ENCODE measurements around the gene AFF3. TPM values are rescaled to one million over a fixed set of nuclear protein-coding genes. Genes with fewer than 3 reads are reported as not detected.

Gene AFF3
- total RNA-seq, 2 donors from 2014 or later: 9.9 to 20.1 TPM

DNA sequence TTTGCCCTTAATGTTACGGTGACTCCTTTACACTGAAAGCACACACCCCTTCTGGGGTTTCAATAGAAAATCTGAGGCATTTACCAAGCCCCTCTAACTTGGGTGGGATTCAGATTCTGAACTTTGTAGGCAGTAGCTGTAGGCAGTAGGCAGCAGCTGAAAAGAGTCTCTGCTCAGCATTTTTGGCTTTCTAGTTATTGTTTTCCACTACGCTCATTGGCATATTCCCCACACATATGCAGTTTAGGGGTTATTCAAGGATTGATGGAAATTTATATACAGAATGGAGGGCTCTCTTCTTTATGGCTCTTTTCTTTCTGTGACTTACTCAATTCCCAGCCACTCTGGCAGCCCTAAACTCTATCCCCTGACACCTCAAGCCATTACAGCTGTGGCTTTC is 419.9 kb downstream of the AFF3 start:
- no peaks in the 10 kb centered on the region for H3K4me1 ChIP-seq (ENCODE audit: control insufficient read depth in 1 of 2, low read depth in 2 of 2)
- H3K36me3 ChIP-seq: no peaks in the 10 kb centered on the region
- no peaks in the 10 kb centered on the region for H3K27me3 ChIP-seq (replicated peaks; ENCODE audit: insufficient read depth)
- TF ChIP-seq, protein P1, sequence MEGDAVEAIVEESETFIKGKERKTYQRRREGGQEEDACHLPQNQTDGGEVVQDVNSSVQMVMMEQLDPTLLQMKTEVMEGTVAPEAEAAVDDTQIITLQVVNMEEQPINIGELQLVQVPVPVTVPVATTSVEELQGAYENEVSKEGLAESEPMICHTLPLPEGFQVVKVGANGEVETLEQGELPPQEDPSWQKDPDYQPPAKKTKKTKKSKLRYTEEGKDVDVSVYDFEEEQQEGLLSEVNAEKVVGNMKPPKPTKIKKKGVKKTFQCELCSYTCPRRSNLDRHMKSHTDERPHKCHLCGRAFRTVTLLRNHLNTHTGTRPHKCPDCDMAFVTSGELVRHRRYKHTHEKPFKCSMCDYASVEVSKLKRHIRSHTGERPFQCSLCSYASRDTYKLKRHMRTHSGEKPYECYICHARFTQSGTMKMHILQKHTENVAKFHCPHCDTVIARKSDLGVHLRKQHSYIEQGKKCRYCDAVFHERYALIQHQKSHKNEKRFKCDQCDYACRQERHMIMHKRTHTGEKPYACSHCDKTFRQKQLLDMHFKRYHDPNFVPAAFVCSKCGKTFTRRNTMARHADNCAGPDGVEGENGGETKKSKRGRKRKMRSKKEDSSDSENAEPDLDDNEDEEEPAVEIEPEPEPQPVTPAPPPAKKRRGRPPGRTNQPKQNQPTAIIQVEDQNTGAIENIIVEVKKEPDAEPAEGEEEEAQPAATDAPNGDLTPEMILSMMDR (IDR thresholded peaks at IDR 0.05): no peak
- ATAC-seq (ENCODE audit: insufficient number of reproducible peaks, low FRiP score, low read depth) (no peak), DNase-seq (ENCODE audit: low spot score) (no peak)
- H3K4me3 ChIP-seq: no peak overlapping the region
- peaks cover 6% of the 10 kb centered on the region for H3K9me3 ChIP-seq
- H3K27ac ChIP-seq: no peak overlapping the region

DNA sequence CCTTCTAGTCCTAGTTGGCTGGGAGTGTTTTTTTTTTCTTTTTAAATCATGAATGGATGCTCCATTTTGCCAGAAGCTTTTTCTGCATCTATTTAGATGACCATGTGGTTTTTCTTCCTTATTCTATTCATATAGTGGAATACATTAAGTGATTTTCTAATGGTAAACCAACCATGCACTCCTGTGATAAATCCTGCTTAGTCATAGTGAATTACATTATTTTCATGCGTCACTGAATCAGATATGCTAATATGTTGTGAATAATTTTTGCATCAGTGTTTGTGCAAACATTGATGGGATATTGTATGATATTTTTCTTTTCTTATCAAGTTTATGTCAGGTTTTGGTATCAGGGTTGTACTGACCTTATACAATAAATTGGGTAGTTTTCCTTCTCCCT is 423.3 kb downstream of the AFF3 start:
- no peaks in the 10 kb centered on the region for H3K27me3 ChIP-seq (replicated peaks; ENCODE audit: insufficient read depth)
- DNase-seq (ENCODE audit: low spot score): no peak
- H3K27ac ChIP-seq: no peak overlapping the region
- no peaks in the 10 kb centered on the region for H3K36me3 ChIP-seq
- TF ChIP-seq, protein P1 (IDR thresholded peaks at IDR 0.05): no peak
- H3K9me3 ChIP-seq: peaks cover 6% of the 10 kb centered on the region
- no peak for ATAC-seq (ENCODE audit: insufficient number of reproducible peaks, low FRiP score, low read depth)
- H3K4me3 ChIP-seq: no peak overlapping the region
- H3K4me1 ChIP-seq (ENCODE audit: control insufficient read depth in 1 of 2, low read depth in 2 of 2): no peaks in the 10 kb centered on the region

DNA sequence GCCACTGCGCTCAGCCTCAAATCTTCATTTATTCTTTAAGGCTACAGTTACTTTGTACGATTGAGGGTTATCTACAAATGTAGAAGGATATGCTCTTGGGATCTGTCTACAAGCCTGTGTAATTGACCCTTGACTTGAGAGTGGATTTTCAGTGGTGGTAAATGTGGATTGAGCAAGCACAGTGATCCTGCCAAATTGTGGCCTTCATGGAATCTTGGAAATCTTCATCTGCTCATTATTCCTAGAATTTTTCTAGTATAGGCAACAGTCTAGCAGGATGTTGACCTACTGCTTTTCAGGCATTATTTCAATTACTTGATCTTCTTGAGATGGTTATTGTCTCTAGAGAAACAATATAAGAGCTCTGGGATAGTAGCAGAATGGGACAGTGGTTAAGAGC is 426.4 kb downstream of the AFF3 start:
- TF ChIP-seq, protein P1 (IDR thresholded peaks at IDR 0.05): no peak
- Histone ChIP-seq H3K27ac (no peak overlapping the region), H3K4me1 (ENCODE audit: control insufficient read depth in 1 of 2, low read depth in 2 of 2) (peaks cover 4 to 12% of the 10 kb centered on the region in 2 donors), H3K27me3 (replicated peaks; ENCODE audit: insufficient read depth) (no peaks in the 10 kb centered on the region), H3K4me3 (no peak overlapping the region), H3K9me3 (no peaks in the 10 kb centered on the region), H3K36me3 (no peaks in the 10 kb centered on the region)
- DNase-seq (ENCODE audit: low spot score) (no peak), ATAC-seq (ENCODE audit: insufficient number of reproducible peaks, low FRiP score, low read depth) (no peak)

DNA sequence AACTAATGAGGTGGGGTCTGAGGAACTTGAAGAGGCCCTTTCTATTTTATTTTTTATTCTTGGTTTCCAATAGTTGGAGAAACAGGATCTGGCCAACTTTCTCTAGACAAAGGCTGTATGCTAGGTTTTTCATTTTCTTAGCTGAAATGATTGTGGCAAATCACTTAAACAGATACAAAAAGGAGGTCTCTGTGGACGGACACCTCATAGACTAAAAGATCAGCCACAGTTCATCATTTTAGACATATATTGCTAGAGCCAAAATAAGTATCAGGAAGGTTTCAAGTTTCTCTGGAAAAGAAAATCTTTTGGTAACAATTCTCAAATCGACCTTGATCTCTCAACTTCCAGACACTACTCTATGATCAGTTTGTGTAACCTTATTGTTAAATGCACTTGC is 428.0 kb downstream of the AFF3 start:
- TF ChIP-seq, protein P1 (IDR thresholded peaks at IDR 0.05): no peak
- Histone ChIP-seq H3K4me1 (ENCODE audit: control insufficient read depth in 1 of 2, low read depth in 2 of 2) (peaks cover 4 to 25% of the 10 kb centered on the region in 2 donors), H3K9me3 (no peaks in the 10 kb centered on the region), H3K36me3 (no peaks in the 10 kb centered on the region), H3K27ac (no peak overlapping the region), H3K4me3 (no peak overlapping the region), H3K27me3 (replicated peaks; ENCODE audit: insufficient read depth) (no peaks in the 10 kb centered on the region)
- DNase-seq (ENCODE audit: low spot score) (no peak), ATAC-seq (ENCODE audit: insufficient number of reproducible peaks, low FRiP score, low read depth) (no peak)

DNA sequence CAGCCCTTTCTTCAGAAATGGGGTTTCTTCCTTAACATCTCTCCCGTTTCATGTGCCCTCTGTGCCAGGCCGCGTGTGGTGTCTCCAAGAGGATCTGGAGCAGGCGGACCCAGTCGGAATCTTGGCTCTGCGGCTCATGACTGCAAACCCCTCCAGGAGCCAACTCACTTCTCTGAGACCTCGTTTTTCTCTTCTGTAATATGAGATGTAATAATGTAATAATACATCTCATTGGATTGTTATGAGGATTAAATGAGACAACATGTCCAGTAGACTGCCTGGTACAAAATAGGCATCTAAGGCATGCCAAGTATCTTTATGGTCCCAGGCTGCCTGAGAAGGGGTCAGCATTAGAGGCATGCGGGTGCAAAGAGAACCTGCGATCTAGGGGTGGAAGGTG is 431.2 kb downstream of the AFF3 start:
- Histone ChIP-seq H3K9me3 (no peaks in the 10 kb centered on the region), H3K36me3 (no peaks in the 10 kb centered on the region), H3K4me3 (peak overlapping the region; percentile 47), H3K27me3 (replicated peaks; ENCODE audit: insufficient read depth) (no peaks in the 10 kb centered on the region), H3K27ac (peak overlapping the region; percentile 24 to 48), H3K4me1 (ENCODE audit: control insufficient read depth in 1 of 2, low read depth in 2 of 2) (peaks cover 13 to 50% of the 10 kb centered on the region in 2 donors)
- ATAC-seq (ENCODE audit: insufficient number of reproducible peaks, low FRiP score, low read depth) (no peak), DNase-seq (ENCODE audit: low spot score) (no peak)
- TF ChIP-seq, protein P1 (IDR thresholded peaks at IDR 0.05): no peak
